ENCODE data around the gene SPDYE6.

The SPDYE6 gene

GRCh38 chr7:102323914-102324195 is 32.4 kb downstream of the SPDYE6 start:
- DNase-seq (ENCODE audit: low read depth), result no peak
- TF ChIP-seq POLR2A (IDR thresholded peaks at IDR 0.05; ENCODE audit: extremely low read depth, insufficient read length), result no peak
- TF ChIP-seq, protein P1, sequence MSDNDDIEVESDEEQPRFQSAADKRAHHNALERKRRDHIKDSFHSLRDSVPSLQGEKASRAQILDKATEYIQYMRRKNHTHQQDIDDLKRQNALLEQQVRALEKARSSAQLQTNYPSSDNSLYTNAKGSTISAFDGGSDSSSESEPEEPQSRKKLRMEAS (IDR thresholded peaks at IDR 0.05; ENCODE audit: low read depth, low read length), result no peak
- no peak for TF ChIP-seq MYC (IDR thresholded peaks at IDR 0.05; ENCODE audit: low read depth, low read length)
- TF ChIP-seq, protein P2, sequence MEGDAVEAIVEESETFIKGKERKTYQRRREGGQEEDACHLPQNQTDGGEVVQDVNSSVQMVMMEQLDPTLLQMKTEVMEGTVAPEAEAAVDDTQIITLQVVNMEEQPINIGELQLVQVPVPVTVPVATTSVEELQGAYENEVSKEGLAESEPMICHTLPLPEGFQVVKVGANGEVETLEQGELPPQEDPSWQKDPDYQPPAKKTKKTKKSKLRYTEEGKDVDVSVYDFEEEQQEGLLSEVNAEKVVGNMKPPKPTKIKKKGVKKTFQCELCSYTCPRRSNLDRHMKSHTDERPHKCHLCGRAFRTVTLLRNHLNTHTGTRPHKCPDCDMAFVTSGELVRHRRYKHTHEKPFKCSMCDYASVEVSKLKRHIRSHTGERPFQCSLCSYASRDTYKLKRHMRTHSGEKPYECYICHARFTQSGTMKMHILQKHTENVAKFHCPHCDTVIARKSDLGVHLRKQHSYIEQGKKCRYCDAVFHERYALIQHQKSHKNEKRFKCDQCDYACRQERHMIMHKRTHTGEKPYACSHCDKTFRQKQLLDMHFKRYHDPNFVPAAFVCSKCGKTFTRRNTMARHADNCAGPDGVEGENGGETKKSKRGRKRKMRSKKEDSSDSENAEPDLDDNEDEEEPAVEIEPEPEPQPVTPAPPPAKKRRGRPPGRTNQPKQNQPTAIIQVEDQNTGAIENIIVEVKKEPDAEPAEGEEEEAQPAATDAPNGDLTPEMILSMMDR (IDR thresholded peaks at IDR 0.05; ENCODE audit: low read depth, low read length), result no peak
- no peak overlapping the region for H3K4me3 ChIP-seq (ENCODE audit: low read depth, low read length)

GRCh38 chr7:102322202-102322715 is 34.0 kb downstream of the SPDYE6 start:
- no peak for TF ChIP-seq POLR2A (IDR thresholded peaks at IDR 0.05; ENCODE audit: extremely low read depth, insufficient read length)
- no peak for TF ChIP-seq MYC (IDR thresholded peaks at IDR 0.05; ENCODE audit: low read depth, low read length)
- TF ChIP-seq, protein P1 (IDR thresholded peaks at IDR 0.05; ENCODE audit: low read depth, low read length), result no peak
- TF ChIP-seq, protein P2 (IDR thresholded peaks at IDR 0.05; ENCODE audit: low read depth, low read length), result no peak
- peak; percentile 44 for DNase-seq (ENCODE audit: low read depth)
- H3K4me3 ChIP-seq (ENCODE audit: low read depth, low read length), result no peak overlapping the region

DNA sequence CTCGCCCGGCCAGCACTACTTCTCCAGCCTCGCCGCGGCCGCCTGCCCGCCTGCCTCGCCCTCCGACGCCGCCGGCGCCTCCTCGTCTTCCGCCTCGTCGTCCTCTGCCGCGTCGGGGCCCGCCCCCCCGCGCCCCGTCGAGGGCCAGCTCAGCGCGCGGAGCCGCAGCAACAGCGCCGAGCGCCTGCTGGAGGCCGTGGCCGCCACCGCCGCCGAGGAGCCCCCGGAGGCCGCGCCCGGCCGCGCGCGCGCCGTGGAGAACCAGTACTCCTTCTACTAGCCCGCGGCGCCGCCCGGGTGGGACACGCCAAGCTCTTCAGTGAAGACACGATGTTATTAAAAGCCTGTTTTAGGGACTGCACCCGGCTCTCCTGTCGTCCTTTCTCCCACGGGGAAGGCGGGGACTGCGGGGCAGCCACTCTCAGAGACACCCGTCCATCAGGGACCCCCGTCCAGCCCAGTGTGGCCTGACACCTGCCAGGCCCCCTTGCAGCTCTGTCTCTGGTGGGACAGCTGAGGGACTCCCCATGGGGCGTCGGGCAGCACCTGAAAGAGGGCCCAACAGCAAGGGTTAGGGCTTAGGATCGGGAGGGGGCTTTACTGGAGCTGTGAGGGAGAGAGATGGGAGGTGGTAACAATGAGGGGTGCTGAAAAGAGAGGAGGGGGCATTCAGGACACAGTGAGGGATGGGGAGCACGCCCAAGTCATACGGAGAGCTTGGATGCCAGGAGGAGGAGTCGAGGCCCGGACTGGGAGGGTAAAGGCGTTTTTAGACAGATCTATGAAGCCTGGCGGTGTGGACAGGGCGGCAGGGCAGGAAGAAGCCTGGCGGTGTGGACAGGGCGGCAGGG is 34.7 kb downstream of the SPDYE6 start:
- no peak overlapping the region for H3K4me3 ChIP-seq (ENCODE audit: low read depth, low read length)
- DNase-seq (ENCODE audit: low read depth), result peak; percentile 50
- TF ChIP-seq MYC (IDR thresholded peaks at IDR 0.05; ENCODE audit: low read depth, low read length), result no peak
- TF ChIP-seq, protein P2 (IDR thresholded peaks at IDR 0.05; ENCODE audit: low read depth, low read length), result no peak
- no peak for TF ChIP-seq POLR2A (IDR thresholded peaks at IDR 0.05; ENCODE audit: extremely low read depth, insufficient read length)
- TF ChIP-seq, protein P1 (IDR thresholded peaks at IDR 0.05; ENCODE audit: low read depth, low read length), result no peak

DNA sequence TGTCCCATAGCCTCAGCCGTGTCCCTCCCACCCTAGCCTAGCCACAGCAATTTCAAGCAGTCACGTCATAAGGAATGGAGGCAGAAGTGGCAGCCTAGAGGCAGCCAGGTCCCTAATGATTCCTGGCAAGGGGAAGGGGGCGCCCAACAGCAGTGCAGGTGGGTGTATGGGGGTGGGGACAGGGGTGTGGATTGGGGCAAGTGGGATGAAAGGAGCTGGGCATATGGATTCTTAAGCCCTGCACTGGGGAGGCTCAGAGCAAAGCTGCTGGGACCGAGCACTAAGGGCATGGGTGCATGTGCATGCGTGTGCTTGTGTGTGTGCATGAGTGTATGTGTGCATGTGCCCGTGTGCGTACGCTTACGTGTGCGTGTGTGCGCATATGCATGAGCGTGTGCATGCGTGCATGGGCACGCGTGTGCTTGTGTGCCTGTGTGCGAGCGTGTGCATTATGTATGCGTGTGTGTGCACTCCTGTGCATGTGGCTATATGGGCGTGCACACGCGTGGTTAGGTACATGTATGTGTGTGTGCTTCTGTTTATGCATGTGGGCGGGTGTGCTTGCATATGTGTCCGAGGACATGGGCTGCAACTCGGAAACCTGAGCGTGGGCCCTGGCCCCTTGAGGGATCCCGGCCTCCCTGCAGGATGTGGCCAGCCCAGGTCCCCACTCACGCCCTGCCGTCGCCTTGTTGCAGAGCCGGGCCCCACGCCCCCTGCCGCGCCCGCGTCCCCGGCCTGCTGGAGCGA is 35.5 kb downstream of the SPDYE6 start:
- no peak for TF ChIP-seq POLR2A (IDR thresholded peaks at IDR 0.05; ENCODE audit: extremely low read depth, insufficient read length)
- TF ChIP-seq, protein P1 (IDR thresholded peaks at IDR 0.05; ENCODE audit: low read depth, low read length), result no peak
- TF ChIP-seq, protein P2 (IDR thresholded peaks at IDR 0.05; ENCODE audit: low read depth, low read length), result no peak
- no peak for DNase-seq (ENCODE audit: low read depth)
- no peak overlapping the region for H3K4me3 ChIP-seq (ENCODE audit: low read depth, low read length)

DNA sequence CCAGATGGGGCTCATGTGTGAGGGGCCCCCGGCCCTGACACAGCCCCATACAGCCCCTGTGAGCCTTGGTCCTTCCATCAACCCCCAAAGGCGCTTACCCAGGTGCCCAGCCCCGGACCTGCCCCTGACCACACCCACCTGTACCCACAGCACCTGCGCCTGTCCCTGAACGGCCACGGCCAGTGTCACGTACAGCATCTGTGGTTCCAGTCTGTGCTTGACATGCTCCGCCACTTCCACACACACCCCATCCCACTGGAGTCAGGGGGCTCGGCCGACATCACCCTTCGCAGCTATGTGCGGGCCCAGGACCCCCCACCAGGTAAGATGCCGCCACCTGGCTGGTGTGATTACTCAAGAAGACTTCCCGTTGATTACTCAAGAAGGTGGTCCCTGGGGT is 36.1 kb downstream of the SPDYE6 start:
- TF ChIP-seq MYC (IDR thresholded peaks at IDR 0.05; ENCODE audit: low read depth, low read length) (no peak), POLR2A (IDR thresholded peaks at IDR 0.05; ENCODE audit: extremely low read depth, insufficient read length) (no peak)
- TF ChIP-seq, protein P2 (IDR thresholded peaks at IDR 0.05; ENCODE audit: low read depth, low read length), result no peak
- TF ChIP-seq, protein P1 (IDR thresholded peaks at IDR 0.05; ENCODE audit: low read depth, low read length), result no peak
- H3K4me3 ChIP-seq (ENCODE audit: low read depth, low read length), result no peak overlapping the region
- no peak for DNase-seq (ENCODE audit: low read depth)
